Ureter (tissue), 1 donor: ENCODE measurements around the gene BCAT1. TPM values are rescaled to one million over a fixed set of nuclear protein-coding genes. Genes with fewer than 3 reads are reported as not detected.
"Not testable (repeated sequence)": the region's sequence is repeated elsewhere in the genome, so short reads cannot be mapped to it uniquely, and the experiment has no call there.

Source experiments
- DNase-seq: peaks from one replicate; pipeline ENCODE4 v3.0.0-alpha.2; 2020; ENCODE audit warnings: low spot score
- total RNA-seq: library from RNA; stranded (reverse); gene quantifications from one replicate; pipeline ENCODE4 v1.2.4, GENCODE V29; 2023
- donor health status: DM: yes; HTN: yes; CAD: no.

The BCAT1 gene
- total RNA-seq, 1 donor from 2014 or later = 19.3 TPM

DNA sequence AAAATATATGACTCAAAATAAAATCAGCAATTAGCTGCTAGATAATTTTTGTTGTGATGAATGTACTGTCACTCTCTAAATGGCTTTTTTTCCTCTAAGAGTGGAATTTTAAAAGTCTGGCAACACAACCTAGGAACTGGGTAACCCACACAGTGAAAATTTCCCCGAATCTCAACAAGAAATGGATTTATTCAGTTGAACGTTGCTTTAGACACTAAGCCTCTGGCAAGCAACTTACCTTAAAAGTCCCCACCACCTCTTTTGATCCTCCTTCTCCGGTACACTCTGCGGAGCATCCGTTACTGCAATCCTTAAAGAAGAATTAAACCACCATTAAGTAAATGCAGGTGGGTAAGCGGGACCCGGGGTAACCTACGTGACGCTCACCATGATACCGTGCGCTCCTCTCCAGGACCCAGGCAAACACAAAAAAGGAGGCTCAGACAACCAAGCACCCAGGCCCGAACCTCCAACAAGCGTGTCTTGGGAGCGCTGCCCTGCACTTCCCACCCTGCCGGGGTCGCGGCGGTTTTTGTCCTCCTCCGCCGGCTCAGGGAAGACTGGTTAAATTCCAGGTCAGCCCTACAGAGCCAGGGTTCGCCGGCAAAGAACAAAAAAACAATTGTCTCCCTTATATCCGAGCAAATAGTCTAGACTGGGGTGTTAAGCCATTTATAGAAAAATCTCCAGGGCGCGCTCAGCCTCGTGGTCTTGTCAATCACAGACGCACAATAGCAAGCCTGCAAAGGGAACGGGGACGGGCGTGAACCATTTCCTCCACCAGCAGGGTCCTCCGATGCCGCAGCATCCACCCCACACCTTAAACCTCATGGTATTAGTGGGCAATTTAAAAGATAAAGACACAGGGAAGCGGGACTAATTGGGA, 47.1 kb downstream of the BCAT1 start:
- no peak for DNase-seq

DNA sequence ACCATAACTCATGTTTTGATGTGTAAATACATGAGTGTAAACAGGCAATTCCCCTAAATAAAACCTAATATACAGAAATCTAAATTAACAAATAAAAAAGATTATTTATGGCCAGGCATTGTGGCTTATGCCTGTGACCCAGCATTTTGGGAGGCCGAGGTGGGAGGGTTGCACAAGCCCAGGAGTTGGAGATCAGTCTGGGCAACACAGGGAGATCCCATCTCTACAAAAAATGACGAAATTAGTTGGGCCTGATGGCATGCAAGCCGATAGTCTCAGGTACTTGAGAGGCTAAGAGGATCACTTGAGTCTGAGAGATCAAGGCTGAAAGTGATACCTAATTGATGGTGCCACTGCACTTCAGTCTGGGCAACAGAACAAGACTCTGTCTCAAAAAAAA, 48.7 kb downstream of the BCAT1 start:
- DNase-seq = no peak

DNA sequence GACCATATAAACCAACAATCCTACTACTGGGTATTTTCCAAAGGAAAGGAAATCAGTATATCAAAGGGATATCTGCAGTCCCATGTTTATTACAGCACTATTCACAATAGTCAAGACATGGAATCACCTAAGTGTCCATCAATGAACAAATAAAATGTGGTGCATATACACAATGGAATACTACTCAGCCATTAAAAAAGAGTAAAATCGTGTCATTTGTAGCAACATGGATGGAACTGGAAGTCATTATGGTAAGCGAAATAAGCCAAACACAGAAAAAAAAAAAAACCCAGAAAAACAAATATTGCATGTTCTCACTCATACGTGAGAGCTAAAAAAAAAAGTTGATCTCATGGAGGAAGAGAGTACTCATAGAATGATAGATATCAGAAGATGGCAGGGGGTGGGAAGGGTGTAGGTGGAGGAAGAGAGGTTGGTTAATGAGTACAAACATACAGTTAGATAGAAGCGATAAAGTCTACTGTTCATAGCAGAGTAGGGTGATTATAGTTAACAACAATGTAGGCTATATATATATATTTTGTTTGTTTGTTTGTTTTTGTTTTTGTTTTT, 49.3 kb downstream of the BCAT1 start:
- DNase-seq = no peak

DNA sequence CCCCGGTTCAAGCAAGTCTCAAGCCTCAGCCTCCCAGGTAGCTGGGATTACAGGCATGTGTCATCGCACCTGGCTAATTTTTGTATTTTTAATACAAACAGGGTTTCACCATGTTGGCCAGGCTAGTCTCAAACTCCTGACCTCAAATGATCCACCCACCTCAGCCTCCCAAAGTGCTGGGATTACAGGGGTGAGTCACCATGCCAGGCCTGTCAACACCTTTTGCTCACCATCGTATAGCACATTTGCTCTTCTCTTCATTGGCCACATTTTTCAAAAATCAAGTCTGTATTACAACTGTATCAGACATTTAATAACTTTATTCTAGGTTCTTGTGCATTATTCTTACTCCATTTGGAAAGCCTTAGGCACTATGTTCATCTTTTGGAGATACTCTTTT, 50.3 kb downstream of the BCAT1 start:
- no peak for DNase-seq

DNA sequence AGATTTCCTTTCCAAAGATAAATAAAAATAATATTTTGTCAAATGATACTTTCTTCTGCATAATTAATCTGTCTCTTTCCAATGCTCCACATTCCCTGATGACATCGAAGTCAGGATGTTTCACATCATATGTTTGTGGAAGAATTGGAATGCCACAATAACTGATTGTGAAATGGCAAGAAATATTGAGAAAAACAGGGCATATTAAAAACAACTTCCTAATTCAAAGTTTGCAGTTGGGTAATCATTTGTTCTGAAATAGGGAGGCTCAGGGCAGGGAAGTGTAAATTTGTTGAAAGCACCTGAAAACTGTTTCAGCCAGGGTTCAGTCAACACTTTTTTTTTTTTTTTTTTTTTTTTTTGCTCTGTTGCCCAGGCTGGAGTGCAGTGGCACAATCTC, 50.7 kb downstream of the BCAT1 start:
- DNase-seq = no peak

DNA sequence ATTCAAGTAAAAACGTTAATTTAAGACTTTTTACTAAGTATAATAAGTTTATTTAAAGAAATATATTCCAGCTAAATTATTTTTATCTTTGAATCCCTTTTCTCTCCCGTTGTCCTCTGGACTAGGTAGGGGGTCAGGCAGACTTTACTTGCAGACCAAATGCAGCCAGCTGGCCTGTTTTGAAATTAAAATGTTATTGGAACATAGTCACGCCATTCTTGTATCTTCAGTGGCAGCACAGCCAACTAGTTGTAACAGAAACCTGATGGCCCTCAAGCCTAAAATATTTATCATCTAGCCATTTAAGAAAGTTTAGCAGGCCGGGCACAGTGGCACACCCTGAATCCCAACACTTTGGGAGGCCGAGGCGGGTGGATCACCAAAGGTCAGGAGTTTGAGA, 52.7 kb downstream of the BCAT1 start:
- no peak for DNase-seq

DNA sequence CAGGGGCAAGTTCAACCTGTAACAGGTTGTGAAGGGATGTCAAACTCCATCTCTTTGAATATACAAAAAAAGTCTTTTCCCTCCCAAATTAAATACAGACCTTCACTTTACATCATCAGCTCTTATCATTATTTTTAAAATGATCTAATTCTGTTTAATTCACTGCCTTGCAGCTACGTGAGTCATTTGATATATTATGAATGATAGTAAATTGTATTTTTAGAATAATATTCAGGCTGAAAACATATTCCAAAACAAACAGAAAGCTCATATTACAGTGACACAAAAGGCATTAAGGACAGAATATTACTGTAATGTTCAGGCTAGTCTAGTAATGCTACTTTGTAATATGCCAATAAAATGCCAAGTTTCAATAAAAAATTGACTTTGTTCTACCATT, 53.3 kb downstream of the BCAT1 start:
- no peak for DNase-seq

DNA sequence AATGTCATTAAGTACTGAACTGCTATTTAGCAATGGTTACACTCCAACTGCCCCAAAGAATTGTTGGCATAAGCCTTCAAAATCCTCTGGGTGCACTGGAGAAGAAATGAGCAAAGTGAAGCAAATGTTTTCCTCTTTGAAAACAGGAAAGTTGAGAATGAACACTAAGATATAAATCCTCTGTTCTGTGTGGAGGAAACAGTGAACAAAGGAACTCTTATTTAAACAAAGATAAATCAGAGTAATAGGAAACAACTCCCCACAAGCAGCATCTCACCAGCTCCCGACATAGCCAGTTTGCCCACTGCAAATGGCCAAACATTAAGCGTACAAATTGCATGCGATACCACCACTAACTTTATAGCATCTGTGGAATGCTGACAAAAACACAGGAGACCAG, 54.0 kb downstream of the BCAT1 start:
- DNase-seq = no peak

DNA sequence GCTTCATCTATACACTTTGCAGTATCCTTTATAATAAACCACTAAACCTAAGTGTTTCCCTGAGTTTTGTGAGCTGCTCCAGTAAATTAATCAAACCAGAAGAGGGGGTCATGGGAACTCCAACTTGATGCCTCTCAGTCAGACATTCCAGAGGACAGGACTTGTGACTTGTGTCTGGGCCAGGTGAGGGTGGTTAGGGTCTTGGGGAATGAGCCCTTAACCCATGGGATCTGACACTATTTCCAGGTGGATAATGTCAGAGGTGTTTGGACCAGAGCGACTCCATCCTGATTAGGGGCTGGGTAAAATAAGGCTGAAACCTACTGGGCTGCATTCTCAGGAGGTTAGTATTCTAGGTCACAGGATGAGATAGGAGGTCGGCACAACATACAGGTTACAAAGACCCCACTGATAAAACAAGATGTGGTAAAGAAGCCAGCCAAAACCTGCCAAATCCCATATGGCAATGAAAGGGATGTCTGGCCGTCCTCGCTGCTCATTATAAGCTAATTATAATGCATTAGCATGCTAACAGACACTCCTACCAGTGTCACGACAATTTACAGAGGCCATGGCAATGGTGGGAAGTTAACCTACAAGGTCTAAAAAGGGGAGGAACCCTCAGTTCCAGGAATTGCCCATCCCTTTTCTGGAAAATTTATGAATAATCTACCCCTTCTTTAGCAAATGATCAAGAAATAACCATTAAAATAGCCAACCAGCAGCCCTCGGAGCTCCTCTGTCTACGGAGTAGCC, 58.7 kb downstream of the BCAT1 start:
- no peak for DNase-seq

DNA sequence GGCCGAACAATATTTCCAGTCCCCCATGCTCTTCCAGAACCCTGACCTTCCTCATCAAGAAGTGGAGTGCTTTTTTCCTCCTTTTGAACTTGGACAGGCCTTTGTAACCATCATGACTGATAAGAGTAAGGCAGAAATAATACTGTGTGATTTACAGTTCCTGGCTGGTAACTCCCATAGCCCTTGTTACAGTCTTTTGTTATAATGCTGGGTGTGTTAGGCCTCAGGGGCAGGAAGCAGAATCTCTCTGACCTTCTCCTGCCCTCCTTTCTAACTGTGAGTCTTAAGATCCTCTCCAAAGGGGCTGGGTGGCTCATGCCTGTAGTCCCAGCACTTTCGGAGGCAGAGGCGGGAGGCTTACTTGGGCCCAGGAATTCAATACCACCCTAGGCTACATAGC, 59.5 kb downstream of the BCAT1 start:
- DNase-seq = no peak

DNA sequence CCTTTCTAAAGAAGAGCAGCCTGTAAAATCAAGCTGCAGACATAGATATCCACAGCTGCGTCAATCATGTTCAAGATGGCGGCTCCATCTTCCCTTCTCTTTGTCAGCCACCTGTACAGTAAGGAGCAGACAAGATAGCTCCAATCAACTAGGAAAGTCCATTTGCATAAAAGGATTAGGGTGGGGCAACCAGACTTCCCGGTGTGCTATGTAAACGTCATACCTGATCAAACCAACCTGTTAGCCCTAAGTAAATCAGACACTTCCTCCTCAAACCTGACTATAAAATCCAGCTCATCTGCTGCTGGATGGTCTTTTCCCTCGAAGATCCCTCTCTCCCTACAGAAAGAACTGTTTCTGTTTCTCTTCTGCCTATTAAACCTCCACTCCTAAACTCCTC, 60.1 kb downstream of the BCAT1 start:
- DNase-seq = no peak

DNA sequence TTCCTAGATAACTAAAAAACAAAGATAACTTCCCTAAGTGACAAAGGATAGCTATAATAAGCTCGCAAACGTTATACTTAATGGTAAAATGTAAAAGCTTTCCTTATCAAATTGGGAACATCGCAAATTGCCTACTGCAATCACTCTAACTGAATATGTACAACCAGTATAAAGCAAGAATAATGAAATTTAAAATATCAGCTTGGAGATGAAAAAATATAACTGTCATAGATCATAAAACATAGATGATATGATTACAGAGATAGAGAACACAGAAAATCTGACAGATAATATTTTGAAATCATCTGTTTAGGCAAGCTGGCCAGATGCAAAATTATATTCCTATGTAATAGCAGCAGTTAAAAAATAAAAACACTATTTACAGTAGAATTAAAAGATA, 64.0 kb downstream of the BCAT1 start:
- DNase-seq = no peak

DNA sequence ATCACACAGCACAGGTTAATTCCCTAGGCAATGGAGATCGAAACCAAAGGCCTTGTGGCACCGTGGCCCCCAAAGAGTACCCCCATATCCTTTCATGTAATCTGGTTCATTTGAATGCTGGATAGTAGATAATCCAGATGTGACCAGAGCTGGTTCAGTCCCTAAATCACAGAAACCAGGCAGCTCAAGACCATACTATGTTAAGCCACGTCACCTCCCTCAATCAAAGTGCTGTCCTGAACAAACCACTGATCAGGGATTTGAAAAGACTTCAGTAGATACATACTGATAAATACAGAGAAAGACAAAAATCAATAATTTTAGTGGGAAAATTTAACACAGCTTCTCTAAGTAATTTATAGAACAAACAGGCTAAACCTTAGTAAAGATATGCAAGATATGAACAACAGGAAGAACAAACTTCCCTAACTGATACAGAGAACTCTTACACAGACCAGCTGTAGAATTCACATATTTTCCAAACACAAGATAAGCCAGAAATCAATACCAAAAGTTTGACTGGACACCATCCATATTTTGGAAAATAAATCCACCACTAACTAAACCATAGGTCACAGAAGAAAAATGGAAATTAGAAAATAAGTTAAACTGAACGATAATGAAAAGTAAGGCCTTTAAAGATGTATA, 67.1 kb downstream of the BCAT1 start:
- DNase-seq = no peak

DNA sequence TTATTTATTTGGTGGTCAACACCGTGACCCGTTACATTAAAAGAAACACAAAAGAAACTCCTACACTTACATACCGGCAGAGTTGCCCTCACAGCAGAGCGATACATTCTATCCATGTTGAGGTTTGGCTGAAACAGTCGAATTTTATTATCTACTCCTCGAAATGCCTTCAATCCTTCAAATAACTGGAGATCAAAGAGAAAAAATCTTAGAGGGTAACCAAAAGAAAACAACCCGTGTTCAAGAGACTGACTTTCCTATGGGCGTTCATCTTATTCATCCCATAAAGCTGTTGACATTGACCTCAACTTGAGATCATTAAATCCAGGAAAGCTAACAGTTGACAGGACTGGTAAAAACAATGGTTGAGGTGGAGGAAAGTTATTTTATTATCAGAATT, 67.7 kb downstream of the BCAT1 start:
- DNase-seq = no peak

DNA sequence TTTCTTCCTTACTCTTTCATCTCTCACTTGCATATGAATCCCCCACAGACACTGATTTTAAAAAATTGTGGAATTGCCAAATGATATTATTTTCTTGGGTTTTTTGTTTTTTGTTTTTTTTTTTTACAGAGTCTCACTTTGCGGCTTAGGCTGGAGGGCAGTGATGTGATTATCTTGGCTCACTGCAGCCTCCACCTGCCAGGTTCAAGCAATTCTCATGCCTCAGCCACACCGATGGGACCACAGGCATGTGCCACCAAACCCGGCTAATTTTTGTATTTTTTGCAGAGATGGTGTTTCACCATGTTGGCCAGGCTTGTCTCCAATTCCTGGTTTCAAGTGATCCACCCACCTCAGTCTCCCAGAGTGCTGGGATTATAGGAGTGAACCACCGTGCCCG, 68.2 kb downstream of the BCAT1 start:
- DNase-seq = no peak

DNA sequence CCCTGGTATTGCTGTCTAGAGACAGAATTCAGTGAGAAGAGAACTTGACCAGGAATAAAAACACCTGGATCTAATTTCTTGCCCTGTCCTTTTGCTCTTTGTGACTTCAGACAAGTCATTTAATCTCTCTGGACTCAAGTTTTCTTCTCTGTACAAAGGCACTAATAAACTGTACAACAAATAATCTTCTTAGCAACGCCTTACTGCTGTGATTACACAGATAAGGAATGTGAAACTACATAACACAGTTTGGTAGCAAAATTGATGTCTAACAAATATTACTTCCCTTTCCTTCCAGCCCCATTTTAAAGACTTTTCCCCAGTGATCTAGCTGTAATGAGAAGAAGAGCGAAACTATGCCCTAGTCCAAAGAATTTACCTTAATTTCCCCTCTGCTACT, 69.3 kb downstream of the BCAT1 start:
- DNase-seq = no peak

DNA sequence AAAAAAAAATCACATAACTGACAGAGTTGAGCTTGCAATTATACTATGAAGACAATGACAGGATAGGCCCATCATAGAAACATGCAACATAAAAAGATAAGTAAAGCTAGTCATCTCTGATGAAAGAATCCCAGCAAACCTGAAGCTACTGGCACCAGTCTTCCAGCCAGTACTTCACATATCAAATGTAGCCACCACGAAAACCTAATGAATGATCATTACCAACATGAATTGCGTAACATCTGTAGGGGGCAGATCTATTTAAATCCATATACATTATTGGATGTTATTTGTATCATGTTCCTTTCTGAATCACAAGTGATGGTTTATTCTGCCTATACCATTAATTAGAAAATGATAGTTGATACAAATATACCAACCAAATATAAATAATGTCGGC, 73.9 kb downstream of the BCAT1 start:
- no peak for DNase-seq

DNA sequence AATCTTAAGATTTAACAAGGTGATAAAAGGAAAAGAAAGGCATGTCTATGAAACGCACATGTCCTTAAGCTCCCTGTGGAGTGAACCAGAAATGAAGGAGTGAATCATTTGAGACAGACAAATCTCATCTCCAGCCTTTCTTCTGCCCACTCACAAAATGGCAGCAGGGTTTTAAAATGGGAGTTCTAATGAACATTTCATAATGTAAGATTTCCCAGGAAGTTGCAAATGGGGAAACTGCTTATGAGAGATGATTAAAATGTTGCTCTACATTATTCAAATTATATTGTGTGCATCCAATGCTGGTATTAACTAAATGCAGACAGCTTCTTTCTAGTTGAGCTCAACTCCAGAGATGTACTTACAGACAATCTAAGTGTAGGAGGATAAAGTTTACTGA, 76.7 kb downstream of the BCAT1 start:
- DNase-seq = no peak

DNA sequence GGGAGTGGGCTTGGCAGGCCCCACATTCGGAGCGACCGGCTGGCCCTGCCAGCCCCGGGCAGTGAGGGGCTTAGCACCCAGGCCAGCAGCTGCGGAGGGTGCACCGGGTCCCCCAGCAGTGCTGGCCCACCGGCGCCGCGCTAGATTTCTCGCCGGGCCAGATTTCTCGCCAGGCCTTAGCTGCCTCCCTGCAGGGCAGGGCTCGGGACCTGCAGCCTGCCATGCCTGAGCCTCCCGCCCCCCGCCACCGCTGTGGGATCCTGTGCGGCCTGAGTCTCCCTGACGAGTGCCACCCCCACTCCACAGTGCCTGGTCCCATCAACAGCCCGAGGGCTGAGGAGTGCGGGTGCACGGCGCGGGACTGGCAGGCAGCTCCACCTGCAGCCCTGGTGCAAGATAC, 82.8 kb downstream of the BCAT1 start:
- DNase-seq = not testable (repeated sequence)

DNA sequence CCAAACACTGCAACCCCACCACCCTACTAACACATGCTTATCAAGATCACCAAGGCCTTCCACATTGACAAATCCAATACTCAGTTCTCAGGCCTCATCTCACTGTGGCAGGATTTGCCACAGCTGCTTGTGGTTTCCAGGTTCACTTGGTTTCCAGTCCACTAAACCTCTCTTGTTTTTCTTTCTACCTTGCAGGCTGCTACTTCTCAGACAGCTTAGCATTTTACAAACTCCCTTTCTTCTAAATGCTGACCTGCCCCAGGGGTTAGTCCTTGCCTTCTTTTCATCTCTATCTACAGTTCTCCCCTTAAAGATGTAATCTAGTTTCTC, 84.1 kb downstream of the BCAT1 start:
- DNase-seq = no peak

DNA sequence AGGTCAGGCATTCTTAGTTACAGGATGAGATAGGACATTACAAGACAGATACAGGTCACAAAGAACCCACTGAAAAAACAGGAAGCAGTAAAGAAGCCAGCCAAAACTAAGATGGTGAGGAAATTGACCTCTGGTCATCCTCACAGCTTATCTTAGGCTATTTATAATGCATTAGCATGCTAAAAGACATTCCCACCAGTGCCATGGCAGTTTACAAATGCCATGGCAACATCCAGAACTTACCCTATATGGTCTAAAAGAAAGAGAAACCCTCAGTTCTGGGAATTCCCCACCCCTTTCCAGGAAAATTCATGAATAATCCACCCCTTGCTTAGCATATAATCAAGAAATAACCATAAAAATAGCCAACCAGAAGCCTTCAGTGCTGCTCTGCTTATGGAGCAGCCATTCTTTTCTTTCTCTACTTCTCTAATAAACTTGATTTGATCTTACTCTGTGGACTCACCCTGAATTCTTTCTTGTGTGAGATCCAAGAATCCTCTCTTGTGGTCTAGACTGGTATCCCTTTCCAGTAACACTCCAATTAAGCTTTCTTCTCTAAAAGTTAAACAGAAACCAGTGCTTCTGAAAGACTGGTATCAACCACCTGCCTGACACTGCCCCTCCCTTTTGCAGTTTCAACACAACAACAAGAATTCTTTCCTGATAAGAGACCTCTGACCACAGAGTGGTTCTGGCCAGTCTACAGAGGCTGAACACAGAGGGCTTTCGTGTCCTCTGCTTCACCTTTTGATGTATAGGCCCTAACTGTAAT, 86.9 kb downstream of the BCAT1 start:
- no peak for DNase-seq

DNA sequence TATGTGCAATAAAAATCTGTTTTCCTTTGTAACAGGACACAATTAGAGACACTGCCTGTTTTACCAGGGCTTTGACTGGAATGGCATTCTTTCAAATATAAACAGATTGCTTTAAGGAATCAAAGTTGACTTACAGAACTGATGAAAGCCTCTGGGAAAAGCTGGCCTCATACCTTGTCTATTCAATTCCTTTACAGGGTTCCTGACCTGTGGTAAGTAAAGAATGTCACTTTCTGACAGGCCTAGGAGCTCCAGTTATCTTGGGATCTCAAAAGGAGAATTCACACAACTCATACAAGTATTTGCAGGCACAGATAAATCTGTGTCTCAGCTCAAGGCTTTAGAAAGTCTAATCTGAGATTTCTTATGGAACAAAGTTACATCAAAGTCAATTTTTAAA, 88.4 kb downstream of the BCAT1 start:
- no peak for DNase-seq
